ENCODE results near the gene RBM20. TPM values are rescaled to one million over a fixed set of nuclear protein-coding genes. Genes with fewer than 3 reads are reported as not detected.

RBM20 gene
- total RNA-seq, 1 donor from 2014 or later, result 1.5 TPM

GRCh38 chr10:110735620-110736027 is 91.5 kb downstream of the RBM20 start:
- Mint-ChIP-seq H3K27me3 (peaks cover 37% of the 10 kb centered on the region), H3K4me1 (ENCODE audit: low read depth) (peaks cover 8% of the 10 kb centered on the region), H3K27ac (no peak overlapping the region), H3K4me3 (ENCODE audit: low read depth) (no peak overlapping the region), H3K9me3 (ENCODE audit: low read depth) (no peaks in the 10 kb centered on the region), H3K36me3 (ENCODE audit: insufficient read depth) (no peaks in the 10 kb centered on the region)
- DNase-seq (ENCODE audit: low spot score, unreplicated experiment), result no peak
- TF ChIP-seq, protein P1, sequence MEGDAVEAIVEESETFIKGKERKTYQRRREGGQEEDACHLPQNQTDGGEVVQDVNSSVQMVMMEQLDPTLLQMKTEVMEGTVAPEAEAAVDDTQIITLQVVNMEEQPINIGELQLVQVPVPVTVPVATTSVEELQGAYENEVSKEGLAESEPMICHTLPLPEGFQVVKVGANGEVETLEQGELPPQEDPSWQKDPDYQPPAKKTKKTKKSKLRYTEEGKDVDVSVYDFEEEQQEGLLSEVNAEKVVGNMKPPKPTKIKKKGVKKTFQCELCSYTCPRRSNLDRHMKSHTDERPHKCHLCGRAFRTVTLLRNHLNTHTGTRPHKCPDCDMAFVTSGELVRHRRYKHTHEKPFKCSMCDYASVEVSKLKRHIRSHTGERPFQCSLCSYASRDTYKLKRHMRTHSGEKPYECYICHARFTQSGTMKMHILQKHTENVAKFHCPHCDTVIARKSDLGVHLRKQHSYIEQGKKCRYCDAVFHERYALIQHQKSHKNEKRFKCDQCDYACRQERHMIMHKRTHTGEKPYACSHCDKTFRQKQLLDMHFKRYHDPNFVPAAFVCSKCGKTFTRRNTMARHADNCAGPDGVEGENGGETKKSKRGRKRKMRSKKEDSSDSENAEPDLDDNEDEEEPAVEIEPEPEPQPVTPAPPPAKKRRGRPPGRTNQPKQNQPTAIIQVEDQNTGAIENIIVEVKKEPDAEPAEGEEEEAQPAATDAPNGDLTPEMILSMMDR (IDR thresholded peaks at IDR 0.05; ENCODE audit: unreplicated experiment), result no peak

DNA sequence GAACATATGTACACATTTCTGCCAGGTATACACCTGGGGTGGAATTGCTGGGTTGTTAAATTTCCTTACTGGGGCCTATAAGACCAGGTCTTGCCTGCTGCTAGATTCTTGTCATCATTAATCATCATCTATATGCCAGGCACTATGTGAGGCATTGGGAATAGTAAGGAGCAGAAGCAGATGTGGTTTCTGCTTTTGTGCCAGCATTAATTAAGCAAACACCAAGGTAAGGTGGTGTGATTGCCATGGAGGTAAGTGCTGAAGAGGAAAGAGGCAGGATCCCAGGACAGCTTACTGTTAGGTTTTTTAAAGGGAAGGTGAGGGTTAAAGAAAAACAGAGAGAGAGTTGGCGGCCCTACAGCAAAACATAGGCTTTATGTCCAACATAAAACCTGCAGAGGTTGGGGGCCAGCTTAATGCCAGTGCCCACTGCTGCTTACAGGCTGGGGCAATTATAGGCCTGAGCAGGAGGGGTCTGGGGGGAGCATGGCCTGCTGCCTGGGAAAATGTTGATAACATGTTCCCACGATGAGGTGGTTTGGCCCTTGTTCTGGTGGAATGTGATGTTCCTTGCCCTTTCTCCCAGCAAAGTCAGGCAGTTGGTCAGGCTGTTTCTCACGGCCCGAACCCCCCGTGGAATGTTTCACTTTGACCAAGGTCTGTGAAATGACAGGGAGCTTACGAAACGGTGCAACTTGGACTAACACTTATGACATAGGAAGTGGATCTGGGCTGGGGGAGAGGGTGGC is 93.9 kb downstream of the RBM20 start:
- H3K4me1 Mint-ChIP-seq (ENCODE audit: low read depth), result peaks cover 8% of the 10 kb centered on the region
- H3K4me3 Mint-ChIP-seq (ENCODE audit: low read depth), result no peak overlapping the region
- DNase-seq (ENCODE audit: low spot score, unreplicated experiment), result no peak
- H3K27ac Mint-ChIP-seq, result no peak overlapping the region
- peaks cover 27% of the 10 kb centered on the region for H3K27me3 Mint-ChIP-seq
- TF ChIP-seq, protein P1 (IDR thresholded peaks at IDR 0.05; ENCODE audit: unreplicated experiment), result no peak
- no peaks in the 10 kb centered on the region for H3K36me3 Mint-ChIP-seq (ENCODE audit: insufficient read depth)
- no peaks in the 10 kb centered on the region for H3K9me3 Mint-ChIP-seq (ENCODE audit: low read depth)

GRCh38 chr10:110739811-110740271 is 95.7 kb downstream of the RBM20 start:
- Mint-ChIP-seq H3K36me3 (ENCODE audit: insufficient read depth) (no peaks in the 10 kb centered on the region), H3K4me3 (ENCODE audit: low read depth) (no peak overlapping the region), H3K4me1 (ENCODE audit: low read depth) (peaks cover 8% of the 10 kb centered on the region), H3K9me3 (ENCODE audit: low read depth) (no peaks in the 10 kb centered on the region), H3K27ac (no peak overlapping the region), H3K27me3 (peaks cover 23% of the 10 kb centered on the region)
- no peak for DNase-seq (ENCODE audit: low spot score, unreplicated experiment)
- TF ChIP-seq, protein P1 (IDR thresholded peaks at IDR 0.05; ENCODE audit: unreplicated experiment), result no peak

DNA sequence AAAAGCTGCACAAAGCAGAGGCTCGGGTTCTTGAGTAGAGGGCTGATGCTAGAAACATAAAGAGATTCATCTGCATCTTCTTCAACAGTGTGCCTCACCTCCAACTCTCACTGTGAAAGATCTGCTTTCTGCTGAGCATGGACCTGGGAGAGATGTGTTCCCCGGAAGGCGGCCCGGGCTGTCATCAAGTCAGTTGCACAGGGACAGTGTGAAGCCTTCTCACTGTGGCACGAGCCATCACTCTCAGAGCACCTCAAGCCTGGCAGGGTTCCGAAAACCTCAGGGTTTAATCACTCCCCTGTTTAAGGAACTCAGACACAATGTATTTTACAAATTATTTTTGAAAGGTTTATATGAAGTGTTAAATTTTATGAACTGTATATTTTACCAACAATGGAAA is 98.7 kb downstream of the RBM20 start:
- Mint-ChIP-seq H3K9me3 (ENCODE audit: low read depth) (no peaks in the 10 kb centered on the region), H3K27me3 (peaks cover 20% of the 10 kb centered on the region), H3K27ac (no peak overlapping the region), H3K4me3 (ENCODE audit: low read depth) (no peak overlapping the region), H3K4me1 (ENCODE audit: low read depth) (no peaks in the 10 kb centered on the region), H3K36me3 (ENCODE audit: insufficient read depth) (no peaks in the 10 kb centered on the region)
- TF ChIP-seq, protein P1 (IDR thresholded peaks at IDR 0.05; ENCODE audit: unreplicated experiment), result no peak
- DNase-seq (ENCODE audit: low spot score, unreplicated experiment), result no peak

DNA sequence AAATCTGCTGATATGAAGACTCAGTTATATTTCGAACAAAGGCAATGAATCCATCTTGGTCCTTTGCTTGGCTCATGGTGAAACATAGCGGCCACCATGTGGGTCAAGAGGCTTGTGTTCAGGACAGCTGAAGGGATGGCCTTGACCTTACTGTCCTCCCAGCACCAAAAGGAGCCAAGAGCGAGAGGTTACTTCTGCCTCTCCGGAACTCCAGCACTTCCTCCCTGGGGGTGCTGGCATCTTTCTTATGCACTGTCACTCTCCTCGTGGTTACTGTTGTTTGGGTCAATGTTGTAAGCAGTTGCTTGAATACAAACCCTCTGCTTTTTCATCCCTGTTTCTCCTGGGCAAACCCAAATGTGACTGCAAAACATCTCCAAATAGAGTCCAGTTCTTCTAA is 100.6 kb downstream of the RBM20 start:
- Mint-ChIP-seq H3K4me1 (ENCODE audit: low read depth) (no peaks in the 10 kb centered on the region), H3K9me3 (ENCODE audit: low read depth) (peaks cover 11% of the 10 kb centered on the region), H3K36me3 (ENCODE audit: insufficient read depth) (peaks cover 2% of the 10 kb centered on the region), H3K27me3 (peaks cover 16% of the 10 kb centered on the region), H3K27ac (no peak overlapping the region), H3K4me3 (ENCODE audit: low read depth) (no peak overlapping the region)
- TF ChIP-seq, protein P1 (IDR thresholded peaks at IDR 0.05; ENCODE audit: unreplicated experiment), result no peak
- DNase-seq (ENCODE audit: low spot score, unreplicated experiment), result no peak

Data from progenitor cell of endocrine pancreas (in vitro differentiated cells).